GM23338 (cell line): ENCODE data around the gene ARMC8.

Experiments used
- EZH2 ChIP-seq: fragments of 200-600 bp; sonication (generic); IDR thresholded peaks from one replicate; pipeline ENCODE4 v1.8.0; 2017; ENCODE audit warnings: antibody characterized with exemption, mild to moderate bottlenecking, low read depth; ENCODE audit not compliant: unreplicated experiment
- TF ChIP-seq, protein P1 (sequence below), 2 experiments: fragments of 200-600 bp in 1 of 2; sonication (generic) in 1 of 2; conservative IDR thresholded peaks; 2 replicates each; pipeline versions ENCODE4 v1.5.1 to v1.6.1; 2016 to 2017; ENCODE audit warnings: antibody characterized with exemption in 2 of 2, low read depth in 2 of 2, mild to moderate bottlenecking in 2 of 2, moderate library complexity in 1 of 2

DNA sequence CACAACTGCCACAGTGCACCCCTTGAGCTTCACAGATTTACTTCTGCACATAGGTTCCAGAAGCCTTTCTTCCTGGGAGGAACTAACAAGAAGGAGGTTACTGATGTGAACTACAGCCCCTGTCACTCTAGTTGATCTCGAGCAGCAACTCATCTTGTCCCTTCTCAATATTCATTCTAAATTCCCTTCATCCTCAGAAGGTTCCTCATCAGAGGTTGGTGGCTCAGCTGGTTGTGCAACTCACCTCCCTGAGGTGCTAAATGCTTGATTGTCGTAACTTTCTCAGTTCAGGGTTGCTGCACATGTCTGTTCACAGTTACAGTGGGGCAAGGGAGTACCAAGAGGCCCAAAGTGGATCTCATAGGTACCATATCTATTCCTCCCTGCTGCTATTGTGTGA is 49.2 kb upstream of the ARMC8 start:
- TF ChIP-seq, protein P1, sequence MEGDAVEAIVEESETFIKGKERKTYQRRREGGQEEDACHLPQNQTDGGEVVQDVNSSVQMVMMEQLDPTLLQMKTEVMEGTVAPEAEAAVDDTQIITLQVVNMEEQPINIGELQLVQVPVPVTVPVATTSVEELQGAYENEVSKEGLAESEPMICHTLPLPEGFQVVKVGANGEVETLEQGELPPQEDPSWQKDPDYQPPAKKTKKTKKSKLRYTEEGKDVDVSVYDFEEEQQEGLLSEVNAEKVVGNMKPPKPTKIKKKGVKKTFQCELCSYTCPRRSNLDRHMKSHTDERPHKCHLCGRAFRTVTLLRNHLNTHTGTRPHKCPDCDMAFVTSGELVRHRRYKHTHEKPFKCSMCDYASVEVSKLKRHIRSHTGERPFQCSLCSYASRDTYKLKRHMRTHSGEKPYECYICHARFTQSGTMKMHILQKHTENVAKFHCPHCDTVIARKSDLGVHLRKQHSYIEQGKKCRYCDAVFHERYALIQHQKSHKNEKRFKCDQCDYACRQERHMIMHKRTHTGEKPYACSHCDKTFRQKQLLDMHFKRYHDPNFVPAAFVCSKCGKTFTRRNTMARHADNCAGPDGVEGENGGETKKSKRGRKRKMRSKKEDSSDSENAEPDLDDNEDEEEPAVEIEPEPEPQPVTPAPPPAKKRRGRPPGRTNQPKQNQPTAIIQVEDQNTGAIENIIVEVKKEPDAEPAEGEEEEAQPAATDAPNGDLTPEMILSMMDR (conservative IDR thresholded peaks at IDR 0.05; ENCODE audit: low read depth in 2 of 2): no peak
- TF ChIP-seq EZH2: no peak
